Measurements from ENCODE around the gene MNAT1.
"Not testable (repeated sequence)": the region's sequence is repeated elsewhere in the genome, so short reads cannot be mapped to it uniquely, and the experiment has no call there.

Gene MNAT1

DNA sequence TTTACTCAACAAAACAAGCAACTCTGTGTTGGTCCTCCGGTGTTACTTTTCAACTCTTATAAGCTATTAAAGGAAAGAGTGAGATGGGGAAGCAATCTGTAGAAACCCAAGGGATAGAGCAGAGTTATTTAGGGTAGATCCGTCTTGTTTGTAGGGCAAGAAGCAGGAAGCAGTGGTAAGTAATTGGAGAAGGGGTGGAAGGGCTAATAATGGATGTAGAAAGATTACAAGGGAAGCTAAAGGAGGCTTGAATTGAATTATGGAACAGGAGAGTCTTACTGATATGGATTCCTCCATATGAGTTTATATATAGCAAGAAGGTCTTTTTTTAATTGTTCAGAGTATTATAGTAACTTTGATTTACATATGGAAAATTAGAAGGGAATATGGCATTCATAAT, 72.7 kb downstream of the MNAT1 start:
- no peak for DNase-seq

DNA sequence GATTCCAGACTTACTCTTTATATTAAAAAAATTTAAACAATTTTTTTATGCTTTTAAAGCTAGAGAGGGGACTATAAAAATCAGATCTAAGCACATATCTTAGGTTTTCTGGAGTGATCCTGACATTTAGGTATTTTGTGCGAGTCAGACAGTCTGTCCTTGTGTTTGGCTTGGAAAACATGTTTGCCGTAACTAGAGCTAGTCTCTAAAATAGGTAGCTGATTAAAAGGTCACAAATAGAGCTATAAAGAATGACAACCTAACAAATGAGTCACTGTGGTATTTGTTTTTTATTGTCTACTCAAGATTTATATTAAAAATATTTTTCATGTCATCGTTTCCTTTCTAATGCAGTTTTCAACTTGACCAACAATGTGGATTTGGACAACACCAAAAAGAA, 73.4 kb downstream of the MNAT1 start:
- DNase-seq: no peak

DNA sequence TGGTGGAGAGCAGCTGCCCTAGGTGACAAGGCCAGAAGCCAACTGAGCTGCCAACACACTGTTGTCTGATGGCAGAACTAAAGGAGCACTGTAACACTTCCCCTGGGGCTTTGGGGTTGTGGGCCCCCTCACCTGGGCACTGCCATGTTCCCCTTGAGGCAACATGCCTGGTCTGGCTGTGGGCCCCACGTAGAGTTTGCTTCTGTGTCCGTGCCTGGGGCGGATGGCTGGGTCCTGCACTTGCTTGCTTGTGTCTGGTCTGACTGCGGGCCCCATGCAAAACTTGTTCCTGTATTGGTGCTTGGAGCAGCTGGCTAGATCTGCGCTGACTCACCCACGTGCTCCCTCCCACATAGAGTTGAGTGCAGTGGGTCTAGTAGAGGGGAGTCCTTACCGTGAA, 78.4 kb downstream of the MNAT1 start:
- DNase-seq: no peak

DNA sequence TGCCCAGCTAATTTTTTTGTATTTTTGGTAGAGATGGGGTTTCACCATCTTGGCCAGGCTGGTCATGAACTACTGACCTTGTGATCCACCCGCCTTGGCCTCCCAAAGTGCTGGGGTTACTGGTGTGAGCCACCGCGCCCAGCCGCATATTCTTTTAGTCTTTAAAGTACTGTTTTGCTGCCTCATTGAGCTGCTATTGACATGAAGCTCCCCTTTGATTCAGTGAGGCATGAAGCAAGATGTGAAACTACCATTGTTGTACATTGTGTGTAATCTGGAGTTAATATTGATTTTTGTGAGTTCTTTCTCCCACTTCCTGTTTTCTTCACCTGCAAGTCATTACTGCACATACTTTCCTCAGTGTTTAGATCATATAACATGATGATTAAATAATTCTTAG, 80.8 kb downstream of the MNAT1 start:
- no peak for DNase-seq

DNA sequence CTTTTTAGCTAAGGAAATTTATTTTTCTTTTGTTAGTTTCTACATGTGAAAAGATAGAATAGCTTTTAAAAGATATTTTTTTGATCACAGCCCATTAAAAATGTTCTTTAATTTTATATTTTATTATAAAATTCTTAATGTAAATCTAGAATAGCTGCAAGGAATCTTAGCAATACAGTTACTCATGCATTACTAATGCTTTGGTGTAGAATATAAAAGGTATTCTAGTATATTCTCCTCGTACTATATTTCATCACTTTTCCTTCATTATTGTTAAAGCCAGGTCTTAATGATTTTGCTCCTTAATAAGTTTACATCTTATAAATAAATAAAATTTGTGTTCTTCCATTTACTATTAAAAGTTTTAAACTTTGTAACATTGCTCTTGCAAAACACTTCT, 82.6 kb downstream of the MNAT1 start:
- DNase-seq: no peak

DNA sequence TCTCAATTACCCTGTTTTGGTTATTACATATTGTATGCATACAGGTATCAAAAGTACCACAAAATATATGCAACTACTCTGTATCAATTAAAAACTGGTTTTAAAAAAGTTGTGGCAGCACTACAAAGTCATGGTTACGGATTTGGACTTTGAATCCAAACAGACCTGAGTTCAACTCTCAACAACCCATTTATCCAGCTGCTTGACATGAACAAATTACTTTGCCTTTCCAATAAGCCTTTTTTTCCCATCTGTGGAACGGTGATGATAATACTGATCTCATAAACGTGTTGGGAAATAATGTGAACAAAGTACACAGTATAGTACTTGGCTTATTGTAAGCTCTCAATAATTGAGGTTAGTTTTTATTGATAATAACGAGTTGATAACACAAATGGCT, 85.0 kb downstream of the MNAT1 start:
- DNase-seq: no peak

DNA sequence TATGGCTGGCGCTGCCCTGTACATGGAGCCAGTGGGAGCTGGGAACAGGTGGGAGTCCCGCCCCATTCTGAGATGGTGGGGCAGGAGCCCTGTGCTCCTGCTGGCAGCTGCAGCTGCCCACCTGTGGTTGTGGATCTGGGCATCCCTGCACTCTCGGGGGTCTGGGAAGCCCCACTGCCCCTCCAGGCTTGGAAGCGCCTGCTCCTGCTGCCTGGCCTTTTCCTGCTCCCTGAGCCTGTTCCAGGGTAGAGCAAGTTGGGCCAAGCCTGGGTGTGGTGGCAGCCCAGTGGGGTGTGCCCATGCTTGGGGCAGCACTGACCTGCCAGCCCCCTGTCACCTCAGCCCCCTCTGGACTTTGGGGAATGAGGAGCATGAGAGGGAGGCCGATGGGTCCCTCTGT, 104.0 kb downstream of the MNAT1 start:
- no peak for DNase-seq

DNA sequence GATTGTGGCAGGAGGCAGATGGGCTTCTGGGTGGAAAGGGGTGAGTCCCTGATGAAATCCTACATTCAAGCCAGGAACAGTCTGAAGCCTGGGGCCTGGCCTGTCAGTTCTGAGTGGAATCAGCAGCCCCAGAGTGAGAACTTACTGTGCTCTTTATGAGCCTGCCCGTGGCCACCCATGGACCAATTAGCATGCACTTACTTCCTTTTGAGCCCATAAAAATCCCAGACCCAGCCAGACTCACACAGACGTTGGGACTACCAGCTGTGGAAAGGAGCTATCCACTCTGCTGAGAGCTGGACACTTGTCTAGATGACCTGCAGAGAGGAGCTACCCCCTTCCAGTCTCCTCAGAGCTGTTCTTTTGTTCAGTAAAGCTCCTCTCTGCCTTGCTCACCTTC, 104.5 kb downstream of the MNAT1 start:
- DNase-seq: peak; percentile 67

DNA sequence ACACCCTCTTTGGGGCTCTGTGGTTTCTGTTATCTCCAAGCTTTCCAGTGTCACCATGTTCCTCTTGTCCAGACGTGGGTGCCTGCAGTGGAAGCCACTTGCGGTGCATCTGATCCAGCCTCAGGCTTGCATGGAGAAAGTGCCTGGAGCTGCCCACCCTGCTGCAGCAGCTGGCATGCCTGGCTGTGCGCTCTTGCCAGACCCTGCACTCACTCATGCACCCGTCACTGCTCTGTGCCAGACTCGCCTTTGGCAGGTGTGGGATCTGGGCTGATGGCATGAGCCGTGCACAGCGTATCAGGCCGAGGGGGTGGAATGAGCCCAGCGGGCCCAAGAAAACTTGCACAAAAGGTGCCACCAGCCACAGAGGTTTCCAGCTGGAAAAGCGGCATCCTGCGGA, 105.1 kb downstream of the MNAT1 start:
- no peak for DNase-seq

DNA sequence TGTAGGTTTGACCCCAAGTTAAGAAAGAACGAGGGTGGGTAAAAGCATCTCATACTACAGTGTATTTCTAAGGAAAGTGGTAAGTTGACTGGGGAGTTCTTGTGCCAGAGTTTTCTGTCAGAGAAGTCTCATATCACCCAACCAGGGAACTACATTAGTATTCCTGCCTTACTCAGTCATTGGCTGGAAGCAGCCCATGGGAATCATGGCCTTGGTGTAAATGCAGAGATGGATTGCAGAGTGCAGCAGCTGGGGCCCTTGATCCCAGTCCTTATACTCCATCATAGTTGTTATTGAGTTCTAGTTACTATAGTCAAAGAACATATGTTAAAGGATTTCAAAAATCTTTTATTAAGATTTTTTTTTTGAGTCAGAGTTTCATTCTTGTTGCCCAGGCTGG, 105.8 kb downstream of the MNAT1 start:
- no peak for DNase-seq

DNA sequence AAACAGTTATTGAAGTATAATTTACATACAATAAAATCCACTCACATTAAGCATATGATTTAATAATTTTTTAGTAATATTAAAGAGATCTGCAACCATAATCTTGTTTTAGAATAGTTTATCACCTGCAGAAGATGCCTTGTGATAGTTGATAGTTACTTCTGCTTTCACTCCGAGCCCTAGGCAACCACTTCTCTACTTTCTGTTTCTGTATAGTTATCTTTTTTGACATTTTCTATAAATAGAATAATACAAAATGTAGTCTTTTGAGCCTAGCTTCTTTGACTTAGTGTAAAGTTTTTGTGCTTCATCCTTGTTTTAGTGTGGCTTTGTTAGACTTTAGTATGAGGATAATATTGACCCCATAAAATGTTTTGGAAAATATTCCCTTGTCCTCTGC, 111.0 kb downstream of the MNAT1 start:
- no peak for DNase-seq

DNA sequence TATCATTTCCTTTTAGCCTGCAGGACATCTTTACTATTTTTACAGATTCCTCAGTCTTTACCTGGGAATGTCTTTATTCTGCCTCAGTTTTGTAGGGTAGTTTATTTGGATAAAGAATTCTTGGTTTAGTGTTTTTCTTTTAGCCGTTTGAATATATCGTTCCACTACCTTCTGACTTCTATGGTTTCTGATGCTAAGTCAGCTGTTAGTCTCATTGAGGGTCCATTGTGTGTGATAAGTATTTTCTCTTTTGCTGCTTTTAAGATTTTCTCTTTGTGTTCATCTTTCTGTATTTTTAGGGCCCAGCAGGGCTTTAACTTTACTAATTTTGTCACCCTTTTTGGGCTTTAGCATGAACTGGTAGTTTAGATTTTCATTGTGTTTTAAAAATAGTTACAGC, 113.5 kb downstream of the MNAT1 start:
- no peak for DNase-seq

DNA sequence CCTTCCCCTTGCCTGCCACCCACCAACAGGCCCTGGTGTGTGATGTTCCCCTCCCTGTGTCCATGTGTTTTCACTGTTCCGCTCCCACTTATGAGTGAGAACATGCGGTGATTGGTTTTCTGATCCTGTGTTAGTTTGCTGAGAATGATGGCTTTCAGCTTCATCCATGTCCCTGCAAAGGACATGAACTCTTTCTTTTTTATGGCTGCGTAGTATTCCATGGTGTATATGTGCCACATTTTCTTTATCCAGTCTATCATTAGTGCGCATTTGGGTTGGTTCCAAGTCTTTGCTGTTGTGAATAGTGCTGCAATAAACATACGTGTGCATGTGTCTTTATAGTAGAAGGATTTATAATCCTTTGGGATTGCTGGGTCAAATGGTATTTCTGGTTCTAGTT, 117.1 kb downstream of the MNAT1 start:
- not testable (repeated sequence) for DNase-seq

DNA sequence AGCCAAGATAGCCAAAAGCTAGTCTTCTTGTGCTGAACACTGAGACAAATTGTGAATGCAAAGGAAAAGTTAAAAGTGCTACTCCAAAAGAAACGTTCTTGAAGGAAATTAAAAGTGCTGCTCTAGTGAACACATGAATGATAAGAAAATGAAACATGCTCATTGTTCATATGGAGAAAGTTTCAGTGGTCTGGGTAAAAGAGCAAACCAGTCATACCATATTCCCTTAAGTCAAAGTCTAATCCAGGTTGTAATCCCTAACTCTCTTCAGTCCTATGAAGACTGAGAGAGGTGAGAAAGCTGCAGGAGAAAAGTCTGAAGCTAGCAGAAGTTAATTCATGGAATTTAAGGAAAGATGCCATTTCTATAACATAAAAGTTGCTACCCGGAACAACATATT, 121.5 kb downstream of the MNAT1 start:
- no peak for DNase-seq

DNA sequence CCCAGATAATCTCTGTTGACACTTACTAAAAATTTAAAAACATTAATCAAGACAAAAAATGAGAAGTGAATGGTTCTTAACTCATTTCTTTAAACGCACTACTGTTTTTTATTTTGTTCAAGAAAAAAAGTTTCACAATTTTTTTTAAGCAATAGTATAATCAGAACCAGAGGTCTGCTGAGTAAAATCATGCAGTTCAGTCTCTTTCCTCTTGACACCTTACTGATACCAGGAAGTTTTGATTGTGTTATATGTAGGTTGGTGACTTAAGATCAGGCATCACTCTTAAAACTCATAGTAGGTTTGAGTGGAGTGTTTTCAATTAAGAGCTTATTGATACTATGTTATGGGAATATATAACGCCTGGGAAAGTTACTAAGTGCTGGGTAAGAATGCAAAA, 125.0 kb downstream of the MNAT1 start:
- DNase-seq: no peak

DNA sequence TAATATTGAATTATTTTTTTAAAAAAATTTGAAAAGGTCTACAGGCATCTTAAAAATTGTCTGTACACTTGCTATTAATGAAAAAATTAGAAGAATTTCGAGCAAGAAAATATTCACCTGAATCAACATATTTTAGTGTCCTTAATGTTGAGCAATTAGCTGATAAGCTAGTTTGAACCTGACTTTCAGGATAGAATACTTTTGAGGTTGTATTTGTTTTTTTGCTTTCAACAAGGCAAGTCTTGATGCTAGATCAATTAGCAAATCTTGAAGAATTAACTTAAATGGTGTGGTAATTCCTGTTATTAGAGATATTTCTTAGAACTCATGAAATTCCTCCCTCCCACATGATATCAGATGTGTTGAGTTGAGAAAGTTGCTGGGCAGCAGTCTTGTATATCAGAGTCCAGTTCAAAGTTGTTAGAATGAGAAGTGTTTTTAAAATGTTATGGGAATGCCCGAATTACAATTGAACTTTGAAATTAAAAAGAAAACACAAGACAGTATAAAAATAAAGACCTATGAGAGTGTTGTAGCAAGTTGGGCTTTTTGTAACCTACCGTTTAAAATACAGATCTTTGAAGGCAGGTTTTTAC, 127.1 kb downstream of the MNAT1 start:
- DNase-seq: no peak

DNA sequence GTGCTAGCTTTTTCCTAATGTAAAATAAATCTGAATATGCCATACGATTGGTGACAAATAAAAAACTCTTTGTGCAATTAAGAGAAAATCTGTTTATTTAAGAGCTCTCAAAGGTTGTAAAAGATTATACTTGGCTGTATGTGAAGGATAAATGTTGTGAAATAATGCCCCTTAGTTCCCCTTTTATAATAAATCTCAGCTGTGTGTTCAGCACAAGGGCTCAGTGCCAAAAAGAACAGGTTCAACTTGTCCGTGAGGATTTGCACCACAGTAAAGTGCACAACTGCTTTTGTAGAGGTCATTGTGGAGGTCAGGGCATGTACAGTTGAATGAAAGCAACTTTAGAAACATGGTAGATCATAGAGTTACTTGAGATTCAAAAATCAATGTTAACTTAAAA, 127.7 kb downstream of the MNAT1 start:
- DNase-seq: no peak

DNA sequence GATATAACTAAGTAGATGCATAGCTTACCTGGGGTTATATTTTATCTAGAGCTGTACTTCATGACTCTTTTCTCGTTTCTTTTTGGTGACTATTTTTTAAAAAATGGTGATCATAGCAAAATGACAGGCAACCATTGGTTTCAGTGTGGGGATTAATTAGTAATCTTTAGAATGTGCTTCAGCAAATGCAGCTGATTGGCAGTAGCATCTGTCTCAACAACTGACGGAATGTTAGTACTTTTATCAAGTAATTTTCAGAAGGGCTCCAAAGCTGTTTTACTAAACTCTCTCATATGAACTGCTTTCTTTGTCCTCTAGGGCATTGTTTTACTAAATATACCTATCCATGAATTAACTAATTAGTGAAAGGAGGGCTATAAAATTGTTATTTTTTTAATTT, 128.7 kb downstream of the MNAT1 start:
- no peak for DNase-seq

DNA sequence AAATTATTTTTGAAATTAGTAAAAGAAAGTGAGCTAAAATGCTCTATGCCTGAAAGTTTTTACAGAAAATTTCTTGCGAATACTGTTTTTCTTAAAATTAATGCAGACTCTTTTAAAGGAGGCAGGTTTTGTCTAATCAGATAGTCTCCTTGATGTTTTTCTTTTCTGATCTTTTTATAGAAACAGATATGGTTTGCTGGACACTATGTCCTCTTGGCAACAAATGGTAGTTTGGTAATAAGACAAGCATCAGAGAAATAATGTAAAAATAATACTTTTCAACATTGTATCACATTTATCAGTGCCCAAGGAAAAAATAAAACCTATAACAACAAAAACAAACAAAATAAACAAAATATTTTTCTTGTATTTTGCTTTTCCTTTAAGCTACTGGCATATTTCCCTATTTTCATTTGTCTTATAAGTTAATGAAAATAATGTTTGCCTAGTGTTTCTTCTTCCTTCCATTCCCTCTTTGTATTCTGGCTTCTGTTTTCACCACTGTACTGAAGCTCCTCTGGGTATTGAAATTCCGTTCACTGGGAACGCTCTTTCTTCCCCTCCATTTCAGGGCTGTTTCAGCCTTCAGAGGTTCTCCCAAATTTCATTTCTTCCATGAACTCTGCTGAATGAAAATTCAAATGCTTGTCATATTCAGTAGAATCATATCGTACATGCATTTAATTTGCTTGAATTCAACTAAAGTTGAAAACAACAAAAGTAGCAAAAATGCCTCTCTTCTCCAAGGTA, 131.0 kb downstream of the MNAT1 start:
- DNase-seq: no peak

DNA sequence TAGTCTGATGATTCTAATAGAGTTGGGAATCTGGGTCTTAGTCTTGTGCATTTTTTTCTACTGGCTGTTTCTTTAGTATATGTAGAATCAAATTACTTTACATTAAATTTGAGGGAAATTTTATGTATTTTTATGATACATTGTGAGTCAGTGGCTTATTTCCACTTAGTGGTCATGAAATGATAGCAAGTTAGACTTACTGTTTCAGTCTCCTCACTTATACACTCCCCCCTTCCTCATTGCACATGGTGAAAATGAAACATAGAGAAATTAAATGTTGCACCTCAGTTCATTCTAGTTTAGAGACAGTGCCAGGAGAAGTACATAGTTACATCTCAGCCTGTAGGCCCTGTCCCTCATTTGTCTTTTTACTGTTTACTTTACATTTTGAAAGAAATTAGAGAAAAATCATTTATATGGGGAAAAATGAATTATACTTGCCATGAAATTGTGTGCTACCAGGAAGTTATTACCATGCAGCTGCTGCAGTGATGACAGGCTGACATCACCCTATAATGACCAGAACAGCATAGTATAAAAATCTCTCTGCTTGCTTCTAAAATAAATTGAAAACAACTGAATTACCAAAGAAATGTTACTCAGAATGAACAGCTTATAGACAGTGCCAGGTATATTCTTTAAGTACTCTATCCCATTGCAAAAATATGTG, 133.1 kb downstream of the MNAT1 start:
- no peak for DNase-seq

DNA sequence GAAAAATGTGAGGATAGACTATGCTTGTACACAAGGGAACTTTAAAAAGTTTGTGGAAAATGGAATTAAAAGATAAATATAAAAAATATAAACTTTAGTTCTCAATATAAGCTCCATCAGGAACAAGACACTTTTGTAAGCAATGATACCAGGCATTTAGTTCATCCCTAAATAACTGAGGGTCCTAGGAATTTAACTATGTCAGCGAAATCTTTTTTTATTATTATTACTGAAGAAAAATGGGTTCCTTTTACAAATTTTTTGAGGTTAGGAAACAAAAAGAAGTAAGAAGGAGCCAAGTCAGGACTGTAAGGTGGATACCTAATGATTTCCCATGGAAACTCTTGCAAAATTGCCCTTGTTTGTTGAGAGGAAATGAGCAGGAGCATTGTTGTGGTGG, 143.6 kb downstream of the MNAT1 start:
- no peak for DNase-seq

DNA sequence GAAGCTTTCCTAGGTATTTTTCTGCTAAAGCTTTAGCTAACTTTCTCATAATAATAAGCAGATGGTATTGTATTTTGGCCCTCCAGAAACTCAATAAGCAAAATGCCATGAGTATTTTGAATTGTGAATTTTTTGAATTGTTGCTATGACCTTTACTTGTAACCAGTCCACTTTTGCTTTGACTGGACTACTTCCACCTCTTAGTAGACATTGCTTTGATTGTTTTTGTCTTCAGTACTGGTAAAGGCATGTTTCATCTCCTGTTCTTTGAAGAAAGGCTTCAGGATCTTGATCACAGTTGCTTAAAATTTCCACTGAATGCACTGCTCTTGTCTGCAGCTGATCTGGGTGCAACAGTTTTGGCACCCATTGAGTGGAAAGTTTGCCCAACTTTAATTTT, 144.0 kb downstream of the MNAT1 start:
- no peak for DNase-seq

DNA sequence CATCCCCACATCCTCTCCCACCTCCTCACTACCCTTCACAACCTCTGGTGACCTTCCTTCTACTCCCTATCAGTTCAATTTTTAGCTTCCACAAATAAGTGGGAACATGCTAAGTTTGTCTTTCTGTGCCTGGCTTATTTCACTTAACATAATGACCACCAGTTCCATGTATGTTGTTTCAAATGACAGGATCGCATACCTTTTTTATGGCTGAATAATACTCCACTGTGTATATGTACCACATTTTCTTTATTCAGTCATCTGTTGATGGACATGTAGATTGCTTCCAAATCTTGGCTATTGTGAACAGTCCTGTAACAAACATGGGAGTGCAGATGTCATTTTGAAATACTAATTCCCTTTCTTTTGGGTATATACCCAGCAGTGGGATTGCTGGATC, 147.7 kb downstream of the MNAT1 start:
- DNase-seq: no peak

DNA sequence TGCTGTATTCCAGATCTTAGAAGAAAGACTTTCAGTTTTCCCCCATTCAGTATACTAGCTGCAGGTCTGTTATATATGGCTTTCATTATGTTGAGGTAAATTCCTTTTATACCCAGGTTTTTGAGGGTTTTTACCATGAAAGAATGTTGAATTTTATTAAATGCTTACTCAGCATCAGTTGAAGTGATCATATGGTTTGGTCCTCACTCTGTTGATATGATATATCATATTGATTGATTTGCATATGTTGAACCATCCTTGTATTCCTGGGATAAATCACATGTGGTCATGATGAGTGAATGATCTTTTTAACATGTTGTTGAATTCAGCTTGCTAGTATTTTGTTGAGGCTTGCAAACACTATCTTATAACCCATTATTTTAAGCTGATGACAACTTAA, 149.6 kb downstream of the MNAT1 start:
- no peak for DNase-seq

DNA sequence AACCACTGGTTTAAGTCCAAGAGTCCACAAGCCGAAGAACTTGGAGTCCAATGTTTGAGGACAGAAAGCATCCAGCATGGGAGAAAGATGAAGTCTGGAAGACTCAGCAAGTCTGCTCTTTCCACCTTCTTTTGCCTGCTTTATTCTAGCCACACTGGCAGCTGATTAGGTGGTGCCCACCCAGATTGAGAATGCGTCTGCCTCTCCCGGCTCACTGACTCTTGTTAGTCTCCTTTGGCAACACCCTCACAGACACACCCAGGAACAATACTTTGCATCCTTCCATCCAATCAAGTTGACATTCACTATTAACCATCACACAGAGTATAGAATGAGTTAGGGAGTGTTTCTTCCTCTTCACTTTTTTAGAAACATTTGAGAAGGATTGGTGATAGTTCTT, 156.1 kb downstream of the MNAT1 start:
- not testable (repeated sequence) for DNase-seq

Data from islet precursor cell (in vitro differentiated cells).